ENCODE results near the gene CEP170B. TPM values are rescaled to one million over a fixed set of nuclear protein-coding genes. Genes with fewer than 3 reads are reported as not detected.
"Not testable (repeated sequence)": the region's sequence is repeated elsewhere in the genome, so short reads cannot be mapped to it uniquely, and the experiment has no call there.

The CEP170B gene
- total and polyA plus RNA-seq, 3 donors from 2014 or later: 33.9 to 79.7 (median 73.9) TPM

DNA sequence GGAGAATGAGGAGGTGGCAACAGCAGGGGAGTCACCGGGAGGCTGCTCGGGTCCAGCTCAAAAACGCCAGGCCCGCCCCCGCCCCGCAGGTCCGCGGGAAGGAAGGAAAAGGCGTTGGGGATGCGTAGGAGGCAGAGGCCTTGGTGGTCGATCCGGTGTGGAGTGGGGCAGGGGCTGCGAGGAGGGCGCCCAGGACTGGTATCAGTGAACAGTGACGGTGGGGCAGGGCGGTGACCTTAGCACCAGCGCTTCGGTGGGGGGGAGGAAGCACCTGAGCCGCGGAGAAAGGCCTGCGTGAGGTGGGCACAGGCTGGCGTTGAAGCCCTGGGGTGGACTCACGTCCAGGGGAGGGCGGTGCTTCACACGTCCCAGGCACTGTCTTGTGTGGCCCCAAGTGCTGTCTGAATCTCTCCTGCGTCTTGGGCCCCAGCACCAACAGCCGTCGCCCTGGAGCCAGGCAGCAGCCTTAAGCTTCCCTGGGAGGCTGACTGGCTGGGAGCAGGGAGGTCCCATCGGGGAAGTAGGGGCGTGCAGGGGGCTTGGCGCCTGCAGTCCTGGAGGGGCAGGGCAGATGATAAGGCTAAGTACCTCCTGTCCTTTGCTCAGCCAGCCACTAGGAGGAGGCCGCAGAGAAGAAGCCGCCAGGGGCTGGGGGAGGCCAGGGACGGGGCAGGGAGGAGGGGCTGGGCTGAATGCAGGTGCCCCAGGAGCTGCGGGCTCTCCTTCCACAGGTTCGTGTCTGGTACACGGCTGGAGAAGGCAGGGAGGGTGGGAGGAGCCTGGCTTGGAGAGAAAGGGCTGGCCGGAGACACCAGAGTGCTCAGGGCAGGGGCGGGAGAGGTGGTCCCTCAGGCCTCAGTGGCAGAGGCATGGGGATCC is 37.7 kb upstream of the CEP170B start:
- Histone ChIP-seq H3K27ac (no peak overlapping the region), H3K27me3 (no peaks in the 10 kb centered on the region), H3K9me3 (no peaks in the 10 kb centered on the region), H3K4me1 (peaks cover 15% of the 10 kb centered on the region), H3K36me3 (ENCODE audit: low read depth, missing control alignments) (no peaks in the 10 kb centered on the region), H3K4me3 (peak overlapping the region; percentile 45 to 60)
- no peak for TF ChIP-seq POLR2A (IDR thresholded peaks at IDR 0.05)
- TF ChIP-seq, protein P1, sequence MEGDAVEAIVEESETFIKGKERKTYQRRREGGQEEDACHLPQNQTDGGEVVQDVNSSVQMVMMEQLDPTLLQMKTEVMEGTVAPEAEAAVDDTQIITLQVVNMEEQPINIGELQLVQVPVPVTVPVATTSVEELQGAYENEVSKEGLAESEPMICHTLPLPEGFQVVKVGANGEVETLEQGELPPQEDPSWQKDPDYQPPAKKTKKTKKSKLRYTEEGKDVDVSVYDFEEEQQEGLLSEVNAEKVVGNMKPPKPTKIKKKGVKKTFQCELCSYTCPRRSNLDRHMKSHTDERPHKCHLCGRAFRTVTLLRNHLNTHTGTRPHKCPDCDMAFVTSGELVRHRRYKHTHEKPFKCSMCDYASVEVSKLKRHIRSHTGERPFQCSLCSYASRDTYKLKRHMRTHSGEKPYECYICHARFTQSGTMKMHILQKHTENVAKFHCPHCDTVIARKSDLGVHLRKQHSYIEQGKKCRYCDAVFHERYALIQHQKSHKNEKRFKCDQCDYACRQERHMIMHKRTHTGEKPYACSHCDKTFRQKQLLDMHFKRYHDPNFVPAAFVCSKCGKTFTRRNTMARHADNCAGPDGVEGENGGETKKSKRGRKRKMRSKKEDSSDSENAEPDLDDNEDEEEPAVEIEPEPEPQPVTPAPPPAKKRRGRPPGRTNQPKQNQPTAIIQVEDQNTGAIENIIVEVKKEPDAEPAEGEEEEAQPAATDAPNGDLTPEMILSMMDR (IDR thresholded peaks at IDR 0.05): peak in 2 of 3 experiments; percentile 23 to 36
- DNase-seq: peak; percentile 34
- intact Hi-C loops (cut with DNase I; ENCODE audit: low total_unique reads): loop anchor here (5.0 kb wide), 1 partner anchor 50 kb away; no protein-coding TSS in a partner anchor
- WGBS, 2 donors: 9% methylated on average over 23 to 37 of the region's 39 CpGs

DNA sequence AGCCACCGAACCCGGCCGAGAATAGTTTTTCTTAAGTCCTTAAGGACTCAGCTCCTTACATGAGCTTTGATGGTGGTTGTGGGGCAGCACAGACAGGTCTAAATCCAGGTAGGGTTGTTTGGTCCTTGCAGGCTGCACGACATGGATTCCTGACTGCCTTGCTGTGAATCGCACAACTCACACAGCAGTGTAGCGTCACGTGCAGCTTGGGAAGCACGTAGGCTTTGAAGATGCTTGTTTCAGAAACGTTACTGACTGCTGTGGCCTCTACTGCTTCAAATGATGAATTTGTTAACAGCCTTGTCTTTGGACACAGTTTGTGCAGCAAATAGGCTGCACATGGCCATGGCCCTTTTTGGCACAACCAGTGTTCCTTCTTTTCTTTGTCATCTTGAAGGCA is 34.3 kb upstream of the CEP170B start:
- TF ChIP-seq, protein P1 (IDR thresholded peaks at IDR 0.05): no peak
- no peak for TF ChIP-seq POLR2A (IDR thresholded peaks at IDR 0.05)
- Histone ChIP-seq H3K27ac (no peak overlapping the region), H3K9me3 (no peaks in the 10 kb centered on the region), H3K4me1 (peaks cover 13% of the 10 kb centered on the region), H3K4me3 (no peak overlapping the region), H3K27me3 (no peaks in the 10 kb centered on the region), H3K36me3 (ENCODE audit: low read depth, missing control alignments) (no peaks in the 10 kb centered on the region)
- DNase-seq: no peak
- 66 to 76% methylated on average over 9 of the region's 9 CpGs for WGBS, 2 donors
- intact Hi-C loops (cut with DNase I; ENCODE audit: low total_unique reads): no loop called here

DNA sequence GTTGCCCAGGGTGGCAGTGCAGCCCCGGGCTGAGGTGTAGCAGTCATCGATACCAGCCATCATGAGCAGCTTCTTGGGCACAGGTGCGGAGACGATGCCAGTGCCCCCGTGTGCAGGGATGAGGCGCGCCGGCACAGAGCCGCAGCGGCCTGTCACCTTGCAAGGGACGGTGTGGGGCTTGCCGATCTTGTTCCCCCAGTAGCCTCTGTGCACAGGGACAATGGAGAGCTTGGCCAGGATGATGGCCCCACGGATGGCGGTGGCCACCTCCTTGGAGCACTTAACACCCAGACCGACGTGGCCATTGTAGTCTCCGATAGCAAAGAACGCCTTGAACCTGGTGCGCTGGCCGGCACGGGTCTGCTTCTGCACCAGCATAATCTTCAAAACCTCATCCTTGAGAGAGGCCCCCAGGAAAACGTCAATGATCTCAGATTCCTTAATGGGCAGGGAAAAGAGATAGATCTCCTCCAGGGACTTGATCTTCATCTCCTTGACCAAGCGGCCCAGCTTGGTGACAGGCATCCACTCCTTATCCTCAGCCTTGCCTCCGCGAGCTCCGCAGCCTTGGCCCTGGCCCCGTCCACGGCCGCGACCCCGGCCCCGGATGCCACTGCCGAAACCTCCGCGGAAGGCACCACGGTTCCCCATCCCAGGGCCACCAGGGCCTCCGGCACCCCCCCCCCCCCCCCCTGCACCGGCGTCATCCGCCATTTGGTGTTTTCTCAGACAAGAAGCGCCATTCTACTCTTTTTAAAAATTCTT is 28.7 kb upstream of the CEP170B start:
- H3K27me3 ChIP-seq; H3K4me3 ChIP-seq; H3K36me3 ChIP-seq (ENCODE audit: low read depth, missing control alignments); H3K4me1 ChIP-seq; H3K9me3 ChIP-seq; DNase-seq; intact Hi-C loops (cut with DNase I; ENCODE audit: low total_unique reads); H3K27ac ChIP-seq: not testable (repeated sequence)
- 76 to 82% methylated on average over 13 to 40 of the region's 41 CpGs for WGBS, 2 donors

DNA sequence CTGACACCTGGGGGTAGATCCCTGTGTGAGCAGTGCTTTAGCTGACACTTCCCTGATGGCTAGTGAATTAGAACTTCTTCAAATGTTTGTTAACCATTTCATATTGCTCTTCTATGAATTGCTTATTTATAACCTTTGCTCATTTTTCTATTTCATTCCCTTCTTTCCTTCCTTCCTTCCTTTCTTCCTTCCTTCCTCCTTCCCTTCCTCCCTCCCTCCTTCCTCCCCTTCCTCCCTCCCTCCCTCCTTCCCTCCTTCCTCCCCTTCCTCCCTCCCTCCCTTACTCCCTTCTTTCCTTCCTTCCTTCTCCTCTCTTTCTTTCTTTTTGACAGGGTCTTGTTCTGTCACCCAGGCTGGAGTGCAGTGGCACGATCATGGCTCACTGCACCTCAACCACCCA is 23.3 kb upstream of the CEP170B start:
- no peak for TF ChIP-seq POLR2A (IDR thresholded peaks at IDR 0.05)
- TF ChIP-seq, protein P1 (IDR thresholded peaks at IDR 0.05): no peak
- Histone ChIP-seq H3K4me1 (peaks cover 10% of the 10 kb centered on the region), H3K27me3 (no peaks in the 10 kb centered on the region), H3K9me3 (no peaks in the 10 kb centered on the region), H3K4me3 (no peak overlapping the region), H3K36me3 (ENCODE audit: low read depth, missing control alignments) (no peaks in the 10 kb centered on the region), H3K27ac (no peak overlapping the region)
- WGBS, 2 donors: 93 to 96% methylated on average over 1 of the region's 1 CpG
- DNase-seq: no peak
- intact Hi-C loops (cut with DNase I; ENCODE audit: low total_unique reads): no loop called here

DNA sequence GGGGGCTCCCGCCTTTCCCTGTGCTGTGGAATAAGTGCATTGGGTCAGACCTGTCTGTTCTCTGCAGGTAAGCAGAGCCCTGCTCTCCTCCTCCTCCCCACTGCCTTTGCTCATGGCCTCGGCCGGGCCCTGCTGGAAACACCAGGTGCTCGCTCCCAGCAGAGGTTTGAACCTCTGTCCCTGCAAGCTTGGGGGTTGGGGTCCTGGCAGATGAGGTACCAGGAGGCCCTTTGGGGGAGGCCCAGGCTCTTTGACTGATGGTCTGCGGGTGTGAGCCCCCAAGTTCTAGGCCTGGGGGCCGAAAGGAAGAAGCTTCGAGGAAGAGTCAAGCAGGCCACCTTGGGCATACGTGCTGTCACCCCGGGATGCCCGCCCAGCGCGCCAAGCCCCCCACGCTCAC is 22.1 kb upstream of the CEP170B start:
- no peaks in the 10 kb centered on the region for H3K27me3 ChIP-seq
- DNase-seq: no peak
- peak overlapping the region in 1 of 2 donors; percentile 42 for H3K4me3 ChIP-seq

More for the DNA sequence above, 22.1 kb upstream of the CEP170B start:
- 28 to 33% methylated on average over 6 to 13 of the region's 13 CpGs for WGBS, 2 donors
- intact Hi-C loops (cut with DNase I; ENCODE audit: low total_unique reads): no loop called here
- Histone ChIP-seq H3K4me1 (peaks cover 10% of the 10 kb centered on the region), H3K9me3 (no peaks in the 10 kb centered on the region), H3K27ac (no peak overlapping the region), H3K36me3 (ENCODE audit: low read depth, missing control alignments) (no peaks in the 10 kb centered on the region)
- no peak for TF ChIP-seq POLR2A (IDR thresholded peaks at IDR 0.05)

All from testis (tissue), 3 donors.